Epithelial cell of prostate (primary cell): ENCODE results near the gene GMNC.
"Not testable (repeated sequence)": the region's sequence is repeated elsewhere in the genome, so short reads cannot be mapped to it uniquely, and the experiment has no call there.

ENCODE experiments used
- DNase-seq: peaks from one replicate; pipeline ENCODE4 v3.0.0-alpha.2; 2011; ENCODE audit warnings: low read depth, low spot score
- H3K27ac ChIP-seq: fragments of 450-650 bp; 2 replicates; pipeline ENCODE4 v1.5.1; 2017; ENCODE audit warnings: mild to moderate bottlenecking

Gene GMNC, protein sequence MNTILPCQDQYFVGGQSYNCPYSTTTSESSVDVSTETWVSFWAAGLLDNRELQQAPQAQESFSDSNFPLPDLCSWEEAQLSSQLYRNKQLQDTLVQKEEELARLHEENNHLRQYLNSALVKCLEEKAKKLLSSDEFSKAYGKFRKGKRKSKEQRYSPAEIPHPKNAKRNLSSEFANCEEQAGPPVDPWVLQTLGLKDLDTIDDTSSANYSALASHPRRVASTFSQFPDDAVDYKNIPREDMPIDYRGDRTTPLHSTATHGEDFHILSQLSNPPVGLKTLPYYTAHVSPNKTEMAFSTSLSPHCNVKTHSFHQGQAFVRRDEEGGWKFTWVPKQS

DNA sequence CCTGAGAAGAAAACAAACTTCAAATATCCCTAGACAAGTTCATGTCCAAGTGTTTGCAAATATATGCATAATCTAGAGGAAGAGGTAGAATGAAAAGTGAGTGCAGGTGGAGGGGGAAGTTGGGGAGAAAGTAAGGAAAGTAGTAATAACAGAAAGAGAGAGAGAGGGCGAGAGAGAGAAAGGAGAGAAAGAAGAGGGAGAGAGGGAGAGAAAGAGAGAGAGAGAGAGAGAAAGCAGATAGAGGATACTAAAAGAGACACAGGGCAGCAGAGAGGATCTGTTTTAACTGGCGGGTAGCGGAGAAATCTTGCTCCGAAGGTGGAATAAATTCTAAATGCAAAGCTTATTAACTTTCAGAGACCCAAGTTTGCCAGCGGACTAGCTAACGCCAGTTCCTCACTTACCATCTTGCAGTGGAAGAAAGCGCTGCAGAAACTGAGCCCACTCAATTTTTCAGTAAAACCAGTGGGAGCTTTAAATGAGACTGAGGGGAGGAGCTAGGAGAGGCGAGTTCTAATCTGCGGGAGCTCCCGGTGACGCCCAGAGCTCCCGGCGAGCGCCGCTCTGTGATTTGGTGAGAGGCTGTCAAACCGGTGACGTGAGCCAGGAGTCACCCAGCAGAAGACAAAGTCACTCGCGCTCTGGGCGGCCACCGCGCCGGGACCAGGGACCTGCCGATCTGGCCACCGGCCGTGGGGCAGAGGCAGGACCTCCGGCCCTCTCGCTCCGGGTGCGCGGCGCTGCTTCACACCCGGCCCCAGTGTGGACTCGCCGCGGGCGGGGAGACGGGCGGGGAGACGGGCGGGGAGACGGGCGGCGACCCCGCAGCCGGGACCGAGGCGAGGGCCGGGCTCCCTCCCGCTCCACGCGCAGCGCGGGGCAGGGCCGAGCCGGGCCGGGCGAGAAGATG is at the start of gene GMNC:
Gene GMNC (minus strand): TSS at position 486 of the 910 bp plus-strand sequence. CDS start 79 bp downstream, at position 407.
- no peak for DNase-seq

DNA sequence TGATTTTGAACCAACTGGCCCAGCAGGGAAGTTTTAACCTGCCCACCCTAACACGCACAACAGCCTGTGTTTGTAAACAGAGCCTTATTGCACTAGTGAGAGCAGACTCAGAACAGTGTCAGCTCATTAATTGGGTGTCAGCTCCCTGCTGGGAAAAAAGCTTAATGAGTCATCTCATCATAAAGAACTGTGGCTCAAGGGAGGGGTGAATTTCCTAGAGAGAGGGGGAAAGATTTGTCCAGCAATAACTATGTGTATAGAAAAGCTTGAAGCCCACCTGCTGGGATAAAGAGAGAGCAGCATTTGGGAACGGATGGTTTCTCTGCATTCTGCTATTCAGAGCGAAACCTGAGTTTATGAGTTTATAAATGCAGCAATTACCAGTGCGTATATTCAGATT is 48.9 kb upstream of the GMNC start:
- no peak overlapping the region for H3K27ac ChIP-seq
- no peak for DNase-seq

More for the DNA sequence above, at the start of gene GMNC:
- peak within 1 kb of the TSS; percentile 28 for H3K27ac ChIP-seq

- no peak overlapping the region for H3K27ac ChIP-seq
Observed at GRCh38 chr3:190909908-190910307, 47.4 kb upstream of the GMNC start.

GRCh38 chr3:190903156-190903555 is 40.7 kb upstream of the GMNC start:
- no peak for DNase-seq
- no peak overlapping the region for H3K27ac ChIP-seq

More at GRCh38 chr3:190909908-190910307, 47.4 kb upstream of the GMNC start:
- DNase-seq = no peak

DNA sequence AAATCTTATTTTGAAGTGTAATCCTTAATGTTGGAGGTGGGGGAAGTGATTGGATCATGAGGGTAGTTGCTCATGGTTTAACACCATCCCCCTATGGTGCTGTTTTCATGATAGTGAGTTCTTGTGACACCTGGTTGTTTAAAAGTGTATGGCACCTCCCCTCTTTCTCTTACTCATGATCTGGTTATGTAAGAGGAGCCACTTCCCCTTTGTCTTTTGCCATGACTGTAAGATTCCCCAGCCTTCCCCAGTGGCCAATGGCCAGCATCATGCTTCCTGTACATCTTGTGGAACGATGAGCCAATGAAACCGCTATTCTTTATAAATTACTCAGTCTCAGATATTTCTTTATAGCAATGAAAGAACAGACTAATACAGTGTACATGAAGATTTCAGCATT is 39.8 kb upstream of the GMNC start:
- no peak for DNase-seq
- H3K27ac ChIP-seq = no peak overlapping the region

- H3K27ac ChIP-seq = no peak overlapping the region
- DNase-seq = no peak
Observed at GRCh38 chr3:190892395-190892902, 30.0 kb upstream of the GMNC start.

- no peak overlapping the region for H3K27ac ChIP-seq
- DNase-seq = no peak
Observed at GRCh38 chr3:190886945-190887344, 24.5 kb upstream of the GMNC start.

- DNase-seq = no peak
- H3K27ac ChIP-seq = no peak overlapping the region
Observed at GRCh38 chr3:190883973-190884832, 21.7 kb upstream of the GMNC start.

- DNase-seq = no peak
- H3K27ac ChIP-seq = no peak overlapping the region
Observed at GRCh38 chr3:190883141-190883540, 20.6 kb upstream of the GMNC start.

DNA sequence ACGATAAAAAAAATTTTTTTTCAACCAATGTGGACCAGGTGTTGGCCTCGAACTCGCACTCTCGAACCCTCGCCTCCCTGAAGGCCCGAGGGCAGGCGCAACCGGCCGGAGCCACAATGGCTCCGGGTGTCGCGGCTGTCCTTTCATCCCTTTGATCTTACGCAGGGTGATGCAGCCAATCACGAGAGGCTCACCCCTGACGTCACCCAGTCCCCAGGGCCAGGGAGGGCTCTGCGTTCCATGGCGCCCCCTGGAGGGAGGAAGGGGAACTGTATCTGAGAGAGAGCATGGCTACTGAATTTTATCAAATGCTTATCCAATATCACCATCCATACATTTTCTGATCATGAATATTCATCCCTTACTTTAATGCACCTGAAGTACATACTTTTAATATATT is 15.4 kb upstream of the GMNC start:
- DNase-seq = no peak
- no peak overlapping the region for H3K27ac ChIP-seq

DNA sequence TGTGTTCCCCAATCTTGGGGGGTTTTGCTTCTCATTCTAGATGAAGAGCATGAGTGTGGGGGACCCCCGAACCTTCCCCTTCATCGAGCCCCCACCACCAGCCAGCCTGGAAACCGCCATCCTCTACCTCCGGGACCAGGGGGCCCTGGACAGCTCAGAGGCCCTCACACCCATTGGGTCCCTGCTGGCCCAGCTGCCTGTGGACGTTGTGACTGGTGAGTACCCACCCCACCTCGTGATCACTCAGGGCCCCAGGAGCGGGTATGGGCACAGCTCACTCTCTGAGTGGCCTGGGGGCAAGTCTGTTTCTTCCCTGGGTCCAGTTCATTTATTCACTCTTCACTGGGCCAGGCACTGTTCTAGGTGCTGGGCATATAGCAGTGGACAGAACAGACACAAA is 13.9 kb upstream of the GMNC start:
- not testable (repeated sequence) for DNase-seq, H3K27ac ChIP-seq

DNA sequence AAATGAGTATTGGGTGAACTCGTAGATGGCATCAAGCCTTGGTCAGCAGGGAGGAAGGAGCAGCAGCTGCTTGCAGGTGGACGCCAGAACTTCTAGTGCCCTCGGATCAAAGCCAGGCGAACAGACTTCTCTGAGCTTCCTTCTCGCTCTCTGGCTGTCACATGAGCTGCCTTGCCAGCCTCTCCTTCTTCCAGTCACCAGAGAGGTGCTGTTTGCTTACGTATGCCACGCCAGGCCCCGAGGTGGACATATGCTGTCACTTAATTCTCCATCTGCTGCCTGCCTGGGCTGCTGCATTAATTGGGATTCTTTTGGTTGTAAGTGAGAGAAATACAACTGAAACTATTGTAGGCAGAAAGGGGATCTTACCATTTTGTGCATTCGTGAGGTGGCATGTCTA is 12.6 kb upstream of the GMNC start:
- not testable (repeated sequence) for H3K27ac ChIP-seq, DNase-seq

GRCh38 chr3:190870127-190870526 is 7.6 kb upstream of the GMNC start:
- H3K27ac ChIP-seq = no peak overlapping the region
- no peak for DNase-seq

- no peak for DNase-seq
- H3K27ac ChIP-seq = no peak overlapping the region
Observed at GRCh38 chr3:190867071-190867470, 4.6 kb upstream of the GMNC start.

DNA sequence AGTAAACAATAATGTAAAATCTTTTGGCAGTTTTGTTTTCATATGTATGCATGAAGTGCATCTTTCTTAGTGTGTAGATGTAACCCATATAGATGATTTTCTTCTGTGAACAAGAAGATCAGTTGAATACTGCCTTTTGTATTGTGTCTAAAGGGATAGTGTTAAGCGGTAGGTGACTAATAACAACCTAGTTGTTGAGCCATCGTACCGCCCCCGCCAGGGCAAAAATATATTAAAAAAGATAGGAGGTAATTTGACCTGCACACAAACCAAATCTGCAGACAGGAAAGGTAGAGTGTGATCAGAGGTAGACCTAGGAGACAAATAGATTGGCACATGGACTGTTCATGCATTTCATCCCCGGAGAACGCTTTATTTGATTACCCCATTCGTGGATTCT is 3.3 kb upstream of the GMNC start:
- H3K27ac ChIP-seq = no peak overlapping the region
- DNase-seq = no peak

- no peak for DNase-seq
- no peak overlapping the region for H3K27ac ChIP-seq
Observed at GRCh38 chr3:190865419-190865818, 2.9 kb upstream of the GMNC start.

GRCh38 chr3:190864002-190864401 is 1.5 kb upstream of the GMNC start:
- H3K27ac ChIP-seq = no peak overlapping the region
- DNase-seq = no peak

DNA sequence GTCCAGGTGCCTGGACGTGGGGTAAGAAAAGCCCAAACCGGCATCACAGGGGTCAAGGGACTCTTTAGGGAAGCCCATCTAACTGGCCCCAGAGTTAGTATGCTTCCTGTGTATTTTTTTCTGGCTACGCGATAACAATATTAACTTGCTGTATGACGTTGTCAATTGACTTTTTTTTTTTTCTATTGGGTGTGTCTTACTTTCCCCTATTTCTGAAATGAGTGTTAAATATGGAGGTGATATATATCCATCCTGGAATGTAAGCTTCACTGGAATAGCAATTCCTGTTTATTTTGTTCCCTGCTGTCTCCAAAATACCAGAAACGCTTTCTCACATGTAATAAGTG is 598 bp upstream of the GMNC start:
- no peak for DNase-seq
- H3K27ac ChIP-seq = peak overlapping the region; percentile 28

- no peak overlapping the region for H3K27ac ChIP-seq
- no peak for DNase-seq
Observed at GRCh38 chr3:190860521-190860920, 2.0 kb downstream of the GMNC start.

DNA sequence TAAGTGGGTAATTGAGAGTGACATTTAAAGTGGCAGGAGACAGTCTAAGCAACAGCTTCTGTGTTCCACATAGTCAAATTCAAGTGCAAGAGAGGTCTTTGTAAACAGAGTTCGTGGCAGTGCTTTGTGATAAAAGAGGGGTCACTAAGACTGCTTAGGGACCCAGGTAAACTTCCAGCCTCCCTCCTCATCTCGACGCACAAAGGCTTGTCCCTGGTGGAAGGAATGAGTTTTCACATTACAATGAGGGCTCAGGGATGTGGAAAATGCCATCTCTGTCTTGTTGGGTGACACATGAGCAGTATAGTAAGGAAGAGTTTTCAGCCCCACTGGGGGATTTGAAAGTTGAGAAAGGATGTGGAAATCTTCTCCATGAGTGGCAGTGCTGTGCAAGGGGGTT is 7.3 kb downstream of the GMNC start:
- no peak overlapping the region for H3K27ac ChIP-seq
- DNase-seq = no peak
